HCT116 (cell line): ENCODE data around the gene EMC10. TPM values are rescaled to one million over a fixed set of nuclear protein-coding genes. Genes with fewer than 3 reads are reported as not detected.

Experiments
- ATAC-seq: fragments of 200-7000 bp; cut with Tn5 transposase; 2 replicates; pipeline ENCODE4 v1.9.1; 2020; ENCODE audit warnings: mild to moderate bottlenecking, moderate library complexity
- BruUV-seq: library from RNA; stranded (reverse); fragments of 400-500 nt; replicated peaks from 2 replicates; lab custom pipeline; 2021; lab: Mats Ljungman, UMichigan
- CTCF ChIA-PET: fragments of 300-600 bp; sonication (Branson Sonifier 250); formaldehyde crosslinking; loops from one replicate; lab custom pipeline; 2021; ENCODE audit warnings: antibody characterized with exemption; lab: Charles Lee
- POLR2A ChIA-PET: fragments of 300-600, 350-600 bp; sonication (Branson Sonifier 250); formaldehyde crosslinking; loops from one replicate; lab custom pipeline; 2021; ENCODE audit warnings: antibody characterized with exemption; lab: Charles Lee
- RAD21 ChIA-PET, 2 experiments: fragments of 300-600 bp; sonication (Branson Sonifier 250); formaldehyde crosslinking; loops; one replicate each; lab custom pipeline; 2023; ENCODE audit warnings: low total read pairs in 2 of 2; ENCODE audit not compliant: uncharacterized antibody in 2 of 2, unreplicated experiment in 2 of 2, low non-redundant PET in 1 of 2; lab: Charles Lee
- DNase-seq: peaks from one replicate; pipeline ENCODE4 v3.0.0-alpha.2; 2010; ENCODE audit warnings: low read depth, low spot score
- H2AFZ ChIP-seq: fragments of 200-600 bp; shearing (Covaris generic), sonication (generic); 2 replicates; pipeline ENCODE4 v1.6.1; 2017; ENCODE audit warnings: low read depth, mixed run types, mixed read lengths, antibody characterized with exemption, low read length; ENCODE audit not compliant: poor library complexity, severe bottlenecking
- H3K27ac ChIP-seq: 2 replicates; pipeline ENCODE4 v1.5.1; 2012; ENCODE audit warnings: low read depth, low read length
- H3K27me3 ChIP-seq: fragments of 200-600 bp; sonication (generic); 2 replicates; pipeline ENCODE4 v1.6.1; 2016; ENCODE audit warnings: mixed run types, low read length, mixed read lengths; ENCODE audit not compliant: insufficient read depth
- H3K36me3 ChIP-seq, 2 experiments: fragments of 200-500 bp in 1 of 2; fragments of 200-600 bp in 1 of 2; sonication (Bioruptor generic) in 1 of 2; sonication (generic) in 1 of 2; 2 replicates each; pipeline versions ENCODE4 v1.5.1 to v1.6.1; 2014 to 2016; ENCODE audit warnings: low read length in 2 of 2, inconsistent platforms in 1 of 2, mixed read lengths in 1 of 2, mixed run types in 1 of 2; ENCODE audit not compliant: insufficient read depth in 2 of 2, control insufficient read depth in 1 of 2
- H3K4me1 ChIP-seq, 2 experiments: fragments of 200-600 bp in 1 of 2; sonication (generic) in 1 of 2; 2 replicates each; pipeline versions ENCODE4 v1.5.1 to v1.6.1; 2012 to 2017; ENCODE audit warnings: low read length in 2 of 2, inconsistent platforms in 1 of 2, mild to moderate bottlenecking in 1 of 2, mixed read lengths in 1 of 2, mixed run types in 1 of 2, moderate library complexity in 1 of 2; ENCODE audit not compliant: insufficient read depth in 2 of 2, control insufficient read depth in 1 of 2
- H3K4me2 ChIP-seq: fragments of 200-600 bp; sonication (generic); 2 replicates; pipeline ENCODE4 v1.6.1; 2017; ENCODE audit warnings: mixed run types, low read length, mixed read lengths
- H3K4me3 ChIP-seq, 2 experiments: fragments of 200-600 bp in 1 of 2; sonication (generic) in 1 of 2; replicated peaks in 1 of 2; 2 replicates each; pipeline ENCODE4 v1.5.1; 2011 to 2016; ENCODE audit warnings: low read length in 2 of 2, control low read depth in 1 of 2, low read depth in 1 of 2, mild to moderate bottlenecking in 1 of 2, mixed read lengths in 1 of 2, mixed run types in 1 of 2
- H3K79me2 ChIP-seq: fragments of 200-600 bp; sonication (generic); 2 replicates; pipeline ENCODE4 v1.6.1; 2017; ENCODE audit warnings: mild to moderate bottlenecking, mixed run types, low read length, moderate library complexity, mixed read lengths; ENCODE audit not compliant: insufficient read depth
- H3K9ac ChIP-seq: fragments of 200-600 bp; sonication (generic); 2 replicates; pipeline ENCODE4 v1.6.1; 2016; ENCODE audit warnings: low read length, mixed read lengths
- H3K9me2 ChIP-seq: fragments of 200-600 bp; sonication (generic), shearing (Covaris generic); 2 replicates; pipeline ENCODE4 v1.6.1; 2017; ENCODE audit warnings: mixed run types, mild to moderate bottlenecking, moderate library complexity; ENCODE audit not compliant: insufficient read depth
- H3K9me3 ChIP-seq, 2 experiments: fragments of 200-500 bp in 1 of 2; fragments of 200-600 bp in 1 of 2; sonication (Bioruptor generic) in 1 of 2; sonication (generic) in 1 of 2; 2 replicates each; pipeline ENCODE4 v1.6.1; 2014 to 2017; ENCODE audit warnings: low read length in 2 of 2, mixed read lengths in 2 of 2, inconsistent platforms in 1 of 2, low read depth in 1 of 2, mild to moderate bottlenecking in 1 of 2, mixed run types in 1 of 2, moderate library complexity in 1 of 2; ENCODE audit not compliant: control insufficient read depth in 1 of 2, insufficient read depth in 1 of 2
- H4K20me1 ChIP-seq: fragments of 200-600 bp; sonication (generic), shearing (Covaris generic); 2 replicates; pipeline ENCODE4 v1.6.1; 2017; ENCODE audit warnings: mixed run types, mild to moderate bottlenecking, moderate library complexity; ENCODE audit not compliant: insufficient read depth
- EZH2phosphoT487 ChIP-seq: fragments of 200-600 bp; IDR thresholded peaks from 2 replicates; pipeline ENCODE4 v1.6.1; 2018; ENCODE audit warnings: antibody characterized with exemption, borderline replicate concordance
- FOSL1 ChIP-seq: IDR thresholded peaks from 2 replicates; pipeline ENCODE4 v1.6.1; 2012; ENCODE audit warnings: low read depth
- RAD21 ChIP-seq: IDR thresholded peaks from 2 replicates; pipeline ENCODE4 v1.6.1; 2012; ENCODE audit warnings: low read depth, mild to moderate bottlenecking
- intact Hi-C: fragments of 100-400 bp; cut with micrococcal nuclease; formaldehyde crosslinking; loops from 2 replicates; pipeline ENCODE4 v1.10.0; 2022
- total RNA-seq: library from RNA; stranded (reverse); gene quantifications from one replicate; pipeline ENCODE4 v1.2.1, GENCODE V29; 2021; ENCODE audit not compliant: unreplicated experiment
- TF ChIP-seq, protein P1 (sequence below): IDR thresholded peaks from 2 replicates; pipeline ENCODE4 v1.6.1; 2012

EMC10 gene
- total RNA-seq, 1 experiment from 2014 or later: 92.4 TPM

GRCh38 chr19:50509366-50509765 lies 33.1 kb downstream of the EMC10 start:
- no peaks in the 10 kb centered on the region for H3K27me3 ChIP-seq
- H3K9me2 ChIP-seq: no peaks in the 10 kb centered on the region
- no peaks in the 10 kb centered on the region for H3K9me3 ChIP-seq
- no peak overlapping the region for H2AFZ ChIP-seq
- H3K79me2 ChIP-seq: peaks cover 8% of the 10 kb centered on the region; the same call in 1 of the 2 replicates
- H3K4me3 ChIP-seq: no peak overlapping the region
- no TSS peak for BruUV-seq
- no peak overlapping the region for H3K9ac ChIP-seq
- no peak overlapping the region for H3K4me2 ChIP-seq
- no peak for DNase-seq
- POLR2A ChIA-PET: interaction anchor here (0.6 kb wide), 1 partner anchor 484 kb away, joined by 3 read pairs; no protein-coding TSS in a partner anchor
- H3K4me1 ChIP-seq: peaks cover 3 to 15% of the 10 kb centered on the region in 2 experiments; a peak in 3 of 4 replicates
- intact Hi-C loops: no loop called here
- no peak for ATAC-seq
- TF ChIP-seq FOSL1: no peak
- TF ChIP-seq RAD21: no peak
- TF ChIP-seq, protein P1, sequence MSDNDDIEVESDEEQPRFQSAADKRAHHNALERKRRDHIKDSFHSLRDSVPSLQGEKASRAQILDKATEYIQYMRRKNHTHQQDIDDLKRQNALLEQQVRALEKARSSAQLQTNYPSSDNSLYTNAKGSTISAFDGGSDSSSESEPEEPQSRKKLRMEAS: no peak
- no peak for TF ChIP-seq EZH2phosphoT487
- no peaks in the 10 kb centered on the region for H4K20me1 ChIP-seq
- H3K36me3 ChIP-seq: no peaks in the 10 kb centered on the region; a peak in 1 of 4 replicates
- CTCF ChIA-PET: no interaction called here
- RAD21 ChIA-PET: no interaction called here
- no peak overlapping the region for H3K27ac ChIP-seq

- BruUV-seq: no TSS peak
- H3K79me2 ChIP-seq: peaks cover 8% of the 10 kb centered on the region; the same call in 1 of the 2 replicates
- H3K4me3 ChIP-seq: peak overlapping the region; percentile 82 to 90
- no peaks in the 10 kb centered on the region for H3K9me2 ChIP-seq
- no peaks in the 10 kb centered on the region for H3K9me3 ChIP-seq
- H3K27me3 ChIP-seq: no peaks in the 10 kb centered on the region
- ChIA-PET CTCF (interaction anchor here (1.7 kb wide), 1 partner anchor 153 kb away, joined by 6 read pairs; no protein-coding TSS in a partner anchor), RAD21 (no interaction called here)
- ATAC-seq: no peak
- peak overlapping the region; percentile 90 for H3K9ac ChIP-seq
- no peak for DNase-seq
- H3K36me3 ChIP-seq: no peaks in the 10 kb centered on the region; a peak in 1 of 4 replicates
- H2AFZ ChIP-seq: no peak overlapping the region
- H4K20me1 ChIP-seq: no peaks in the 10 kb centered on the region
- H3K27ac ChIP-seq: peak overlapping the region; percentile 77
- peaks cover 3 to 15% of the 10 kb centered on the region in 2 experiments; a peak in 3 of 4 replicates for H3K4me1 ChIP-seq
- intact Hi-C loops: no loop called here
- peak overlapping the region; percentile 91 for H3K4me2 ChIP-seq
- TF ChIP-seq, protein P1: no peak
- TF ChIP-seq, all 23 proteins: peak for 0
- POLR2A ChIA-PET: no interaction called here
Observed at GRCh38 chr19:50510121-50510670, 33.9 kb downstream of the EMC10 start.
